Stimulated activated CD4-positive, alpha-beta T cell treated with anti-CD3 and anti-CD28 coated beads, Interleukin-4, amount 100 ng/mL, for 48 hours (primary cell): ENCODE data around the gene STRIP2.
"Not testable (repeated sequence)": the region's sequence is repeated elsewhere in the genome, so short reads cannot be mapped to it uniquely, and the experiment has no call there.

Experiments used
- DNase-seq, 2 donors: peaks; one replicate each; pipeline ENCODE4 v3.0.0-alpha.2; 2020; ENCODE audit warnings: low read depth in 2 of 2

The STRIP2 gene

DNA sequence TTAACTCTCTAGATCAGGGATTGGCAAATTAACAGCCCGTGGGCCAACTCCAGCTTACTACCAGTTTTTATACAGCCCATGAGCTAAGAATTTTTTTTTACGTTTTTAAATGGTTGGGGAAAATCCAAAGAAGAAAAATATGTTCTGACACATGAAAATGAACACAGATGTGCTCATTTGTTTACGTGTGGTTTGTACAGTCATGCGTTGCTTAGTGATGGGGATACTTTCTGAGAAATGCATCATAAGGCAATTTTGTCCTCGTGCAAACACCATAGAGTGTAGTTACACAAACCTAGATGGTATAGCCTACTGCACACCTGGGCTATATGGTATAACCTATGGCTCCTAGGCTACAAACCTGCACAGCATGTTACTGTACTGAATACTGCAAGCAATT, 59.8 kb downstream of the STRIP2 start:
- no peak for DNase-seq

DNA sequence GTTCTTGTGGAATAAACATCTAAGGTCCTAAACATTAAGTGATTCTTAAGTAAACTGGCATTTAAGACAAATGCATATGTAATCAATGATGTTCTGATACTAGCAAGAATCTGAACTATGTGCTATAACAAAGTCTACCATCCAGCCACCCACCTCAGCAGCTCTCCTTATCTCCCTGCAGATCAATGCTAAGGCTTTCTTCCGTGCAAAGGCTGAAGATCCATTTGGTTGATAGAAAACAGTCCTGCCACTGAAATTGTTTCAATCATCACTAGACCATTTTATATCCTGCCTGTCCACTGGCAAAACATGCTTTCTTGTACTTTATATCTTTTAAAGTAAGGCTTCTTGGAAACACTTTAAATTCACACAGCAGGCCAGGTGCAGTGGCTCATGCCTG, 61.8 kb downstream of the STRIP2 start:
- DNase-seq: no peak

DNA sequence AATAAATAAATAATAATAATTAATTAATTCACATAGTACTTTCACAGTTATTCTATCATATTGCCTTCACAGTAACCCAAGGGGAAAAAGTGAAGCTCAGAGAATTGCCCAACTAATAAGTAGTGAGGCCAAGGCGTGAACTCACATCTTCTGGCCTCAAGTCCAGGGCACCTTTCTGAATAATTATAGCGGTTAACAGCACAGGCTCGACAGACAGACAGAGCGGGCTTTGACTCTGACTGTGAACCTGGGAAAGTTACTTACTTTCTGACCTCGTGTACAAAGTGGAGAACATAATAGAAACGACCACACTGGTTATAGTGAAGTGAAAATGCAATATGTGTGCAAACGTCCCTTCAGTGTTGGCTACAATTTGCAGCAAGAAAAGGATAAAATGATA, 62.4 kb downstream of the STRIP2 start:
- no peak for DNase-seq

DNA sequence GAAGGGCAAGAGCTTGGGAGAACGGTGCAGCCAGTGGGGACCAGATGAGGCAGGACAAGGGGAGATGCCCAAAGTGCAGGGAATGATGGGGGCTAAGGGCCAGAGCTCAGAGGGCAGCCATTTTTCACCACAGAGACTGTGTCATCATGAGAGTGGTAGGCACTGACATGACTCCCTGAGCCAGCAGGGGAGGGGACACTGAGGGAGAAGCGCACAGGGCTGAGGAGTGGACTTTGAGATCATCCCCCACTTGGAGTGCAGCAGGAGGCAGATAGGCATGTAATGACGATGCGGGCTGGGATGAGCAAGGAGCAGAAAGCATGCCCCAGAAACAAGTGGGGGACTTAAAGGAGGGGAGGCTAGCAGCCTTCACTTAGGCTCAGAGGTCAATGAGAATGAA, 62.9 kb downstream of the STRIP2 start:
- DNase-seq: no peak

- DNase-seq: no peak
Measured at GRCh38 chr7:129498021-129498420, 63.8 kb downstream of the STRIP2 start.

- DNase-seq: no peak
Measured at GRCh38 chr7:129499999-129500398, 65.8 kb downstream of the STRIP2 start.

DNA sequence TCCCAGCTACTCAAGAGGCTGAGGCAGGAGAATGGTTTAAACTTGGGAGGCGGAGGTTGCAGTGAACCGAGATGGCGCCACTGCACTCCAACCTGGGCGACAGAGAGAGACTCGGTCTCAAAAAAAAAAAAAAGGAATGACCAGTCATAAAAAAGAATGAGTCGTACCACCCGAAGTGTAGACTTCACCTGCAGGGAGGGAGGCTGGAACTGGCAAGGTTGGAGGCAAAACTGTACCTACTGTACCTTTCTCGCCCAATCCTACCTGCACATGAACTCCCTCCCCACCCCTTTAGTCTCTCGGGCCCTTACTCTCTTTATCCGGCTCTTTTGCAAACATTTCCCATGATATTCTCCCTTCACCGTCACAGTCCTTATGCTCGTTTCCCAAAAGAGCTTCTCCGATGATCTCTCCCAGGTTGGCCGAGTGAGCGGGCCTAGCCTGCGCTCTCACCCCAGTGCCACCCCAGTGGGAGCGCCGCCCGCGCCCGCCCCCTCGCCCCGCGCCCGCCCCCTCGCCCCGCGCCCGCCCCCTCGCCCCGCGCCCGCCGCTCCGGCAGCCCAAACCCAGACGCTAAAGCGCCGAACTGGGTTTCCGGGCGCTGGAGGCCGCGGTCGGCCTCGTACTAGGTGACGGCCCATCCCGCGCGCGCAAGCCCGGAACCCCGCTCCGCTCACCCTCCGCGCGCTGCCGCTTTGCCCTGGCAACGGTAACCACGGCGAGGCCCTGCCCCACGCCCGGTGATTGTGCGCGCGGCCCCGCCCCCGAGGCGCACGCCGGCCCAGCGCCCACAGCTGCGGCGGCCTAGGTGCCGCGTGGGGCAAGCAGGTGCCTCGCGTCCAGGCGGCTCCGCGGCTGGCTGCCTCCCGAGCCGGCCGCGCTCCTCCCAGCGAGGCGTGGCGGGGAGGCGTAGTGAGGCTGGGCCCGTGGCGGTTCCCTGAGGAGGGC, 67.8 kb downstream of the STRIP2 start, which contains the start of gene SMKR1:
TSS of gene SMKR1 (plus strand) at position 772 of the 948 bp plus-strand sequence. CDS start 294 bp downstream, outside the sequence.
- DNase-seq: peak; percentile 80 to 86

GRCh38 chr7:129502708-129503685, 68.8 kb downstream of the STRIP2 start:
- no peak for DNase-seq

GRCh38 chr7:129503725-129504124, 69.5 kb downstream of the STRIP2 start:
- no peak for DNase-seq

DNA sequence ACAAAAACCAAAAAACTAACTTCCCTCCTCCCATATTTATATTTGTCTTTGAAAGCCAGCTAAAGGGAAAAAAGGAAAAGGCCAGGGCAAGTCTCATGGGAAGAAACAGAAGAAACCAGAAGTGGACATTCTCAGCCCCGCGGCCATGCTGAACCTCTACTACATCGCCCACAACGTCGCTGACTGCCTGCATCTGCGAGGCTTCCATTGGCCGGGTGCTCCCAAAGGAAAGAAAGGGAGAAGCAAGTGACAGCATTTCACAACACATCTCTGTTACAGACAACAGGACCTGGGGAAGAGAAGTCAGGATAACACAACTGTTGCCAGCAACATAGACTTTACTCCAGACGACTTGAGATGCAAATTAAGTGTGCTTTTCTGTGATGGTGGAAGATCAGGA, 78.0 kb downstream of the STRIP2 start:
- DNase-seq: no peak

DNA sequence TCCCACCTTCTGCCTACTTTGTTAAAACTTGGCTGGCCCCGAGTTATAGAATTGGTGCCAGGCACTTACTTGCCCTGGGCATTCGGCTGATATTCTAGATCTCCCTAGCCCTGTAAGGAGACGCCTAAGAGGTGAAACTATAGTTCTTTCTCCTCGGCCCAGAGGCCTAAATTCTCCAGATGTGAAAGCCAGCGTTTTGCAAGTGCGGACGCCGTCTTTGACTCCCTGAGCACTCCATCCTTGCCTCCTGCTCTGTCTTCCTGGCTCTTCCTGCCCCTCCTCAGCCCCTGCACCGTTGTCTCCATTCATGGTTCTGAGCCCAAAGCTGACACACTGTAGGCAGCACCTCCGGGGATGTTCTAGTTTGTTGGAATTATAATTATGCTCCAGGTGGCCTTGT, 79.3 kb downstream of the STRIP2 start:
- DNase-seq: no peak

GRCh38 chr7:129514683-129515082, 80.5 kb downstream of the STRIP2 start:
- DNase-seq: no peak

GRCh38 chr7:129515381-129515780, 81.1 kb downstream of the STRIP2 start:
- no peak for DNase-seq

DNA sequence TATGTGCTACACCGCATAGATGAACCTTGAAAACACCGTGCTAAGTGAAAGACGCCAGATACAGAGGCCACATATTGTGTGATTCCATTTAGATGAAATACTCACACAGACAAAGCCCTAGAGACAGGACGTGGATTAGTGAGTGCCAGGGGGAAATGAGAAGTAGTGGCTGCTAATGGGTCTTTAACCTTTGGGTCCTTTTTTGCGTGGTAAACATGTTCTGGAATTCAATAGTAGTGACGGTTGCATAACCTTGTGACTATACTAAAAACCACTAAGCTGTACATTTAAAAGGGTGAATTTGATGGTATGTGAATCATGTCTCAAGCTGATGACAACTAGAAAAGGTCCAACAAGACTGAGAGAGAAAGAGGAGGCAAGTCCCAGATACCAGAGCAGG, 83.7 kb downstream of the STRIP2 start:
- no peak for DNase-seq

DNA sequence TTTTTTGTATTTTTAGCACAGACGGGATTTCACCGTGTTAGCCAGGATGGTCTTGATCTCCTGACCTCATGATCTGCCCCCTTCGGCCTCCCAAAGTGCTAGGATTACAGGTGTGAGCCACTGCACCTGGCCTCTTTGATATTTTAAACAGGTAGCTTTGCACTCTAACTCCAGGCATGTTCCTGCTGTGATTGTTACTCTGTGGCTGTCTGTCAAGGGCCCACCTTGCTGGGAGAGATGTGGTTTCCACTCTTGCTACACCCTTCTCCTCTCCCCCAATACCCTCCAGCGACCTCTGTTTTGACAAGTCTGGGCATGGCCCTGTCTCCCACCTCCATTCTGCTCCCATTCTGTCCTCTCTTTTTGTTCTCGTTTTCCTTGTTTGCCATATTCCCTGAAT, 85.2 kb downstream of the STRIP2 start:
- no peak for DNase-seq

GRCh38 chr7:129522088-129522970, 88.1 kb downstream of the STRIP2 start:
- no peak for DNase-seq

GRCh38 chr7:129522971-129523340, 88.7 kb downstream of the STRIP2 start:
- DNase-seq: no peak

GRCh38 chr7:129523924-129524323, 89.7 kb downstream of the STRIP2 start:
- DNase-seq: no peak

DNA sequence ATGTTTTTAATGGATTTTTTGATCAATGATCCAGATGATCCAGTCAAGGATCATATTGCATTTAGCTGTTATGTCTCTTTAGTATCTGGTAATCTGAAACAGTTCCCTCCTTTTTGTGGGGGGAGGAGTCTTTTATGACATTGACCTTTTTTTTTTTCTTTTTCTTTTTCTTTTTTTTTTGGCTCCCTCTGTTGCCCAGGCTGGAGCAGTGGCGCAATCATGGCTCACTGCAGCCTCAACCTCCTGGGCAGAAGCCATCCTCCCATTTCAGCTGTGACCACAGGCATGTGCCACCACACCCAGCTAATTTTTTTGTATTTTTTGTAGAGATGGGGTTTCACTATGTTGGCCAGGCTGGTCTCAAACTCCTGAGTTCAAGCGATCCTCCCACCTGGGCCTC, 90.2 kb downstream of the STRIP2 start:
- DNase-seq: not testable (repeated sequence)

- DNase-seq: no peak
Measured at GRCh38 chr7:129525225-129525862, 91.1 kb downstream of the STRIP2 start.

DNA sequence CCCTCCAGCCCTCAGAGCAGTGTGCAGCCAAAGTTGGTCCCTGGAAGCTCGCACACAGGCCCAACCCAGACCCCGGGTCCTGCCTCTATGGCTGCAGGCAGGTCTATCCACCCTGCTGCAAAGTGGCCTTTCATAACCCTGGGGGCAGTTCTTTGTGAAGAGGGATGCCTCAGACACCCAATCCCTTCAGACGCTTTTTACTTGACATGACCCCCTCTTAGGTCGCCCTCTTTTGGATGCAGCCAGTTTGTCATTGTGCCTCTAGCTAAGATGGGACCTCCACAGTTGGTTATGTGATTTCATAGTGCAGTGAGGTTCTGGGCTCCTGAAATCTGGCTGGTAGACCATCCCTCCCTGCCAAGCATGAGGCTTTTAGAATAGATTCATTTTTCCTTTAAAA, 95.4 kb downstream of the STRIP2 start:
- no peak for DNase-seq
